HepG2 (cell line): Measurements from ENCODE around the gene TET3. TPM values are rescaled to one million over a fixed set of nuclear protein-coding genes. Genes with fewer than 3 reads are reported as not detected.

Source experiments
- CC2D1A ChIP-seq: sonication (generic); formaldehyde crosslinking; IDR thresholded peaks from 2 replicates; pipeline ENCODE4 v1.8.1; 2023; ENCODE audit warnings: mild to moderate bottlenecking, missing genetic modification reagents
- EHMT2 ChIP-seq: fragments of 200-600 bp; sonication (generic); IDR thresholded peaks from 2 replicates; pipeline ENCODE4 v1.7.0; 2017; ENCODE audit warnings: antibody characterized with exemption, low read depth, low read length, borderline replicate concordance
- ETS1 ChIP-seq: sonication (generic); formaldehyde crosslinking; IDR thresholded peaks from 2 replicates; pipeline ENCODE4 v1.4.0; 2020; ENCODE audit warnings: missing genetic modification reagents
- GATAD2A ChIP-seq: IDR thresholded peaks from 2 replicates; pipeline ENCODE4 v1.6.1; 2016
- JUNB ChIP-seq: sonication (generic); formaldehyde crosslinking; IDR thresholded peaks from 2 replicates; pipeline ENCODE4 v1.8.0; 2022; ENCODE audit warnings: missing genetic modification reagents, mild to moderate bottlenecking, borderline replicate concordance
- RFXANK ChIP-seq: IDR thresholded peaks from 2 replicates; pipeline ENCODE4 v1.6.1; 2016
- ZBTB8A ChIP-seq: sonication (generic); formaldehyde crosslinking; IDR thresholded peaks from 2 replicates; pipeline ENCODE4 v1.4.0; 2020; ENCODE audit warnings: mild to moderate bottlenecking, low read depth, missing genetic modification reagents, borderline replicate concordance
- ZHX2 ChIP-seq, 2 experiments: sonication (generic) in 1 of 2; formaldehyde crosslinking in 1 of 2; IDR thresholded peaks; 2 replicates each; pipeline versions ENCODE4 v1.6.1 to v1.9.0; 2014 to 2022; ENCODE audit warnings: antibody characterized with exemption in 1 of 2, borderline replicate concordance in 1 of 2, inconsistent platforms in 1 of 2, low read depth in 1 of 2, missing genetic modification reagents in 1 of 2
- polyA plus RNA-seq, 8 experiments: library from polyadenylated mRNA; depleted of rRNA in 3 of 8; stranded (reverse) in 7 of 8; unstranded in 1 of 8; fragments of >200 nt; fragmentation: Illumina TruSeq in 4 of 8; extraction: Trizol in 4 of 8; gene quantifications; 2 replicates each; pipeline versions ENCODE4 v1.2.1 to v1.2.3, GENCODE V29; 2011 to 2016; ENCODE audit warnings: low read depth in 4 of 8, missing spikeins in 1 of 8, mixed read lengths in 1 of 8; ENCODE audit not compliant: insufficient read depth in 1 of 8
- total RNA-seq, 5 experiments: library from RNA; depleted of rRNA; stranded (reverse); fragments of >200 nt; fragmentation: Illumina TruSeq; extraction: Trizol; gene quantifications; 2 replicates each; pipeline ENCODE4 v1.2.3, GENCODE V29; 2016; ENCODE audit warnings: low read depth in 1 of 5

The TET3 gene
- total and polyA plus RNA-seq, 2 of the 13 experiments (the other 11 are each of a cell fraction or from before 2014, with no cell fraction given): 4.3 to 6.8 TPM

GRCh38 chr2:74017223-74017622, 32.5 kb downstream of the TET3 start (continued):
- TF ChIP-seq CC2D1A (CRISPR knock-in tag): no peak
- TF ChIP-seq RFXANK (CRISPR knock-in tag): no peak
- no peak for TF ChIP-seq GATAD2A (CRISPR knock-in tag)
- no peak for TF ChIP-seq EHMT2
- no peak for TF ChIP-seq ZBTB8A (CRISPR knock-in tag)
- TF ChIP-seq ETS1: no peak
- TF ChIP-seq JUNB: no peak
- no peak for TF ChIP-seq ZHX2 (IDR thresholded peaks at IDR 0.05; ENCODE audit: low read depth)
- TF ChIP-seq ZHX2 (CRISPR knock-in tag; IDR thresholded peaks at IDR 0.05; ENCODE audit: borderline replicate concordance): no peak
